Endothelial cell (in vitro differentiated cells): ENCODE measurements around the gene TSSK3. TPM values are rescaled to one million over a fixed set of nuclear protein-coding genes. Genes with fewer than 3 reads are reported as not detected.
"Not testable (repeated sequence)": the region's sequence is repeated elsewhere in the genome, so short reads cannot be mapped to it uniquely, and the experiment has no call there.

Experiments used
- DNase-seq: peaks from one replicate; pipeline ENCODE4 v3.0.0; 2021; ENCODE audit warnings: low spot score
- H3K27ac Mint-ChIP-seq: one replicate; pipeline ENCODE4 v1.8.0; 2021; ENCODE audit warnings: mixed read lengths, inconsistent platforms; ENCODE audit not compliant: unreplicated experiment
- H3K27me3 Mint-ChIP-seq: one replicate; pipeline ENCODE4 v1.8.0; 2021; ENCODE audit warnings: mild to moderate bottlenecking, moderate library complexity, mixed read lengths, inconsistent platforms; ENCODE audit not compliant: unreplicated experiment
- H3K36me3 Mint-ChIP-seq: one replicate; pipeline ENCODE4 v1.8.0; 2021; ENCODE audit warnings: mild to moderate bottlenecking, low read depth, mixed read lengths, inconsistent platforms; ENCODE audit not compliant: unreplicated experiment
- H3K4me1 Mint-ChIP-seq: one replicate; pipeline ENCODE4 v1.8.0; 2021; ENCODE audit warnings: mild to moderate bottlenecking, mixed read lengths, inconsistent platforms; ENCODE audit not compliant: unreplicated experiment
- H3K4me3 Mint-ChIP-seq: one replicate; pipeline ENCODE4 v1.8.0; 2021; ENCODE audit warnings: mild to moderate bottlenecking, mixed read lengths, inconsistent platforms; ENCODE audit not compliant: unreplicated experiment
- H3K9me3 Mint-ChIP-seq: one replicate; pipeline ENCODE4 v1.8.0; 2021; ENCODE audit warnings: mixed read lengths, inconsistent platforms; ENCODE audit not compliant: unreplicated experiment
- CTCF ChIP-seq: fragments of 200-600 bp; sonication (generic); IDR thresholded peaks from one replicate; pipeline ENCODE4 v1.5.0; 2021; ENCODE audit warnings: antibody characterized with exemption; ENCODE audit not compliant: unreplicated experiment
- total RNA-seq: library from RNA; stranded (reverse); fragmentation: NEBNext Ultra II Directional; extraction: Animal tissue kit (Norgen Biotek cat#: 25700); gene quantifications from one replicate; pipeline ENCODE4 v1.2.1, GENCODE V29; 2021; ENCODE audit not compliant: unreplicated experiment

TSSK3 gene
- total RNA-seq, 1 donor from 2014 or later = 0.67 TPM

GRCh38 chr1:32353886-32354570 lies 8.3 kb upstream of the TSSK3 start:
- peaks cover 5% of the 10 kb centered on the region for H3K36me3 Mint-ChIP-seq
- DNase-seq = peak; percentile 21
- no peak for TF ChIP-seq CTCF
- peak overlapping the region; percentile 74 for H3K4me3 Mint-ChIP-seq
- peak overlapping the region; percentile 70 for H3K27ac Mint-ChIP-seq
- peaks cover 13% of the 10 kb centered on the region for H3K27me3 Mint-ChIP-seq
- H3K9me3 Mint-ChIP-seq = no peaks in the 10 kb centered on the region
- H3K4me1 Mint-ChIP-seq = peaks cover 43% of the 10 kb centered on the region

GRCh38 chr1:32355778-32356177 lies 6.6 kb upstream of the TSSK3 start:
- H3K36me3 Mint-ChIP-seq = peaks cover 11% of the 10 kb centered on the region
- H3K4me1 Mint-ChIP-seq = peaks cover 42% of the 10 kb centered on the region
- not testable (repeated sequence) for H3K4me3 Mint-ChIP-seq, DNase-seq, H3K9me3 Mint-ChIP-seq
- peak overlapping the region; percentile 13 for H3K27ac Mint-ChIP-seq
- peaks cover 18% of the 10 kb centered on the region for H3K27me3 Mint-ChIP-seq

GRCh38 chr1:32356478-32356877 lies 5.9 kb upstream of the TSSK3 start:
- peaks cover 44% of the 10 kb centered on the region for H3K4me1 Mint-ChIP-seq
- DNase-seq = no peak
- no peak overlapping the region for H3K27ac Mint-ChIP-seq
- H3K9me3 Mint-ChIP-seq = no peaks in the 10 kb centered on the region
- no peak for TF ChIP-seq CTCF
- peaks cover 13% of the 10 kb centered on the region for H3K36me3 Mint-ChIP-seq
- H3K4me3 Mint-ChIP-seq = no peak overlapping the region
- peaks cover 21% of the 10 kb centered on the region for H3K27me3 Mint-ChIP-seq

- Mint-ChIP-seq H3K9me3 (no peaks in the 10 kb centered on the region), H3K4me3 (no peak overlapping the region), H3K4me1 (peaks cover 43% of the 10 kb centered on the region), H3K27me3 (peaks cover 21% of the 10 kb centered on the region), H3K36me3 (peaks cover 17% of the 10 kb centered on the region), H3K27ac (no peak overlapping the region)
- no peak for DNase-seq
- TF ChIP-seq CTCF = no peak
These were observed 4.7 kb upstream of the TSSK3 start for GRCh38 chr1:32357614-32358013.

- peak overlapping the region; percentile 31 for H3K27ac Mint-ChIP-seq
- no peak overlapping the region for H3K4me3 Mint-ChIP-seq
- peaks cover 25% of the 10 kb centered on the region for H3K36me3 Mint-ChIP-seq
- peaks cover 21% of the 10 kb centered on the region for H3K27me3 Mint-ChIP-seq
- no peaks in the 10 kb centered on the region for H3K9me3 Mint-ChIP-seq
- TF ChIP-seq CTCF = no peak
- DNase-seq = no peak
- peaks cover 43% of the 10 kb centered on the region for H3K4me1 Mint-ChIP-seq
These were observed 3.9 kb upstream of the TSSK3 start for GRCh38 chr1:32358435-32358834.
